ENCODE data around the gene ST3GAL3. TPM values are rescaled to one million over a fixed set of nuclear protein-coding genes. Genes with fewer than 3 reads are reported as not detected.

Gene ST3GAL3
- total RNA-seq, 1 experiment from 2014 or later: 14.7 TPM

DNA sequence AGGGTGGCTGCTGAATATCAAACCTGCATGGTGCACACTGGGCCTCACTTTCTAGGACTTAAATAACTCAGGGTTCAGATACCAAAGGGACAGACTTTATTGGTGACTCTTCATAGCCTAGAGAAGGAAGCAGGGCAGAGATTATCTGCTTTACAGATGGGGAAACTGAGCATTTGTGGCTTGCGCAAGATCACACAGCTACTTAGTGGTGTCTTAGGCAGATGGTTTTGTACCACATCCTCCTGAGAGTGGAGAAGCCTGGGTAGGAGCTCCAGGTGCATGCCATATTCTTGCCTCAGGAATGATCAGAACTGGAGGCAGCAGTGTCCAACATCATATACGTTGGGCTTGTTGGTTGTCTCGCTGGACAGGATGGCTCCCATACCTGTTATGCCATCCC, 255.7 kb downstream of the ST3GAL3 start:
- DNase-seq (ENCODE audit: low read depth): no peak

DNA sequence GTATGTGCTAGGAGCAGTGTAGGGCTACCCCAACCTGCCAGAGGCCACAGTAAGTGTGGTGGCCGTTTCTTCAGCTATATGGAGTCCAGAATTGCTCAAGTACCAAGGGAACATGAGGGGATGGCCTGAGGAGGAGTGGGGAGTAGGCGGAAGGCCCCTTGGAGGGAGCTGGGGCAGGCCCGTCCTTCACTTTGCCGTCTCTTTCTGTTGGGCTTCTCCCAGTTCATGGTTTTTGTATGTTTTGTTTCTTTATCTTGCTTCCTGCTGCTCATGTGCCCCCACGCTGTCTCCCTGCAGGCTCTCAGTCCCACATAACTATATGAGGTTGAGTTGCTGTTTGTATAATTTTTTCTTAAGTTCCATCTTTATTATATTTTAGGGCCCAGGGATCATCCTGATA, 256.6 kb downstream of the ST3GAL3 start:
- no peak for DNase-seq (ENCODE audit: low read depth)

DNA sequence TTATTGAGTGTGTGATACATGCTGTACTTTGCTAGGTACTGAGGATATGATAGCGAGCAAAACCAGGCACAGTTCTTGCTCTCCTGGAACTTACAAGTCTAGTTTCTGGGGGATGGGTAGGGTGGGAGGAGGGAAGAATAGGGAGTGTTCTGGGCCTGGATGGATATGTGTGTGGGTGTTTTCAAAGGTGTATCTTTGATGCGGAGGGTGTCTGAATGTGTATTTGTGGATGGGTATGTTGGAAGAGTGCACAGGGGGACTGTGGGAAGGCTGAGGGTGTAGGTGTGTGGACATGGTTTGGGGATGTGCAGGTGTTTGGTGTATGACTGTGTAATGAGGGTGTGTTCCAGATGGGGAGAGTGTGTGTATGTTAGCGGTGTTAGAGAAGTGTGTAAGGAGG, 258.0 kb downstream of the ST3GAL3 start:
- DNase-seq (ENCODE audit: low read depth): no peak

DNA sequence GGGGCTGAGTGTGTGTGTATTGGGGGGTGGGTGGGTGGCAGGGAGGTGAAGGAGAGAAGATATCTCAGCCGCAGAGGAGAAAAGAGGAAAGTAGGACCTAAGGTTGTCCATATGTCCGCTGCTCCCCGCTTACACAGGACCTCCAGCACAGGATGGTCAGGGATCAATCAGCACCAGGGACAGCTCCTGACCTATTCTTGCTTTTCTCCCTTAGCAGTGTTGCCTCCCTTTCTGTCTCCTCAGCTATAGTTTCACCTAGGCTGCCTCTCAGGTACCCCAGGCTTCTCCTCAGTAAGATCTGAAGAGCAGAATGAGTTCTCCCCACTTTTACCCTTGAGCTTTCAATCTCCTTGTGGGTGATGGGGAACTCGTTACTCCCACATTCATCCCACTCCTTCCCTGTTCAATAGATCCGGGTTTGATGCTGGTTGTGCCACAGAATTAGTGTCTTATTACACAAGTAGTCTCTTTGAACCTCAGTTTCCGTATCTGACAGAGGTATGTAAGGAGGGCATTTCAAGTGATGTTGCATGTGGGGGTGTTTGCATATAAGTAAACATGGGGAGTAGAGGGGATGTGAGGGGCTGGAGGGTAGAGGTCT, 261.1 kb downstream of the ST3GAL3 start:
- peak; percentile 50 for DNase-seq (ENCODE audit: low read depth)

DNA sequence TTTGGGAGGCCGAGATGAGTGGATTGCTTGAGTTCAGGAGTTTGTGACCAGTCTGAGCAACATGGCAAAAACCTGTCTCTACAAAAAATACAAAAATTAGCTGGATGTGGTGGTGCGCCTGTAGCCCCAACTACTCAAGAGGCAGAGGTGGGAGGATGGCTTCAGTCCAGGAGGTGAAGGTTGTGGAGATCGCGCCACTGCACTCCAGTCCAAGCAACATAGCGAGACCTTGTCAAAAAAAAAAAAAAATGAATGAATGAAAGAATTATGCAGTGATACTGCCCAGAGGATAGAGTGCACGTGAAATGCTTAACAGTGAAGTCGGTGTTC, 262.0 kb downstream of the ST3GAL3 start:
- DNase-seq (ENCODE audit: low read depth): no peak

DNA sequence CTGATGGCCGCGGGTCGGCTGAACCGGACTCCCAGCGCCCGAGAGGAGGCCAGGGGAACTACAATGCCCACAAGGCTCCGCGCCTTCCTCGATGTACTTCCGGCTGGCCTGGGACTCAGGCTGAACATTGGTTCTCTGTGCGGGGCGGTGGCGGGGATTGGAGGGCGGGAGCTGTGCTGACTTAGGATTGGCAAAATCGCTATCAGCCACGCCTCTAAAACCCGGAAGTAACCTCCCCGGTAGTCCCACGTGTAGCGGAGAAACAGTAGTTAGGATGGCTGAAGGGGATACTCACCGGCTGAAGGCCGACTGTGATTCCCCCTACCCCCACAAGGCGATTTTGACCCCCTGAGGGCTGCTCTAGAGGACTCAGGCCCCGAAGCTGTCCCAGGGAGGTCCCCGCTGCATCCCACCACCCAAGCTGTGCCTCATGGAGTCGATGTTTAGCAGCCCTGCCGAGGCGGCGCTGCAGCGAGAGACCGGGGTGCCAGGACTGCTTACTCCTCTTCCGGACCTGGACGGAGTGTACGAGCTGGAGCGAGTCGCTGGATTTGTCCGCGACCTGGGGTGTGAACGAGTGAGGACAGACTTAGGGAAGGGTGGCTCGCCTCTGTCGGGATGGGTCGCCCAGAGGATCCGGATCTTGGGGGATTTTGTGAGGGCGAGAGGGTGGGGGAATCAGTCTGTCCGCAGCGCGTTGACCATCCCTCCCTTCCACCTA, 262.6 kb downstream of the ST3GAL3 start, which contains the start of gene DPH2:
DPH2 (plus strand) TSS at position 265 of the 721 bp plus-strand sequence; CDS start at position 431, 166 bp downstream.
- DNase-seq (ENCODE audit: low read depth): peak; percentile 97

DNA sequence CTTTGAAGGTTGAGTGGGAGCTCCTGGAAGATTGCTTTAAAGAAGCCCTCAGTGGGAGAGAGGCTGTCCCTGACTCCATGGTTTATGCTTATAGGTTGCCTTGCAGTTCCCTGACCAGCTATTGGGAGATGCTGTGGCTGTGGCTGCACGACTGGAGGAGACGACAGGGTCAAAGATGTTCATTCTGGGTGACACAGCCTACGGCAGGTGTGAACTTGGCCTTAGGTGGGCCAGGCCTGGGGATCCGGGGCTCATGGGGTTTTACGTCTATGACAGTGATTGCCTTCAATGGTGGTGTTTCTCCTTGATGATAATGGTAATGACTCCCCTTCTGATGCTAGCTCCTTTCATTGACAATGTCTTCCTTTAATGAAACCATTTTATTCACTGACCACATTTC, 263.2 kb downstream of the ST3GAL3 start:
- DNase-seq (ENCODE audit: low read depth): no peak

DNA sequence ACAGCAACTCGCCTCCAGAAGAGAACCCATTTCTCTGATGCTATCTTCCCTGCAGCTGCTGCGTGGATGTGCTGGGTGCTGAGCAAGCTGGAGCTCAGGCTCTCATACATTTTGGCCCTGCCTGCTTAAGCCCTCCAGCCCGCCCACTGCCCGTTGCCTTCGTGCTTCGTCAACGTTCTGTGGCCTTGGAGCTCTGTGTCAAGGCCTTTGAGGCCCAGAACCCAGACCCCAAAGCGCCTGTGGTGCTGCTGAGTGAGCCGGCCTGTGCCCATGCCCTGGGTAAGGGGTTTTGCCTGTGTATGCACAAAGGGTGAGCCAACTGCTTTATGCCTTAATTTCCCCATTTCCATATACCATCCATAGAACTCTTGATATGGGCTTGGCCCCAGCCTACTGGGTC, 263.6 kb downstream of the ST3GAL3 start:
- no peak for DNase-seq (ENCODE audit: low read depth)

DNA sequence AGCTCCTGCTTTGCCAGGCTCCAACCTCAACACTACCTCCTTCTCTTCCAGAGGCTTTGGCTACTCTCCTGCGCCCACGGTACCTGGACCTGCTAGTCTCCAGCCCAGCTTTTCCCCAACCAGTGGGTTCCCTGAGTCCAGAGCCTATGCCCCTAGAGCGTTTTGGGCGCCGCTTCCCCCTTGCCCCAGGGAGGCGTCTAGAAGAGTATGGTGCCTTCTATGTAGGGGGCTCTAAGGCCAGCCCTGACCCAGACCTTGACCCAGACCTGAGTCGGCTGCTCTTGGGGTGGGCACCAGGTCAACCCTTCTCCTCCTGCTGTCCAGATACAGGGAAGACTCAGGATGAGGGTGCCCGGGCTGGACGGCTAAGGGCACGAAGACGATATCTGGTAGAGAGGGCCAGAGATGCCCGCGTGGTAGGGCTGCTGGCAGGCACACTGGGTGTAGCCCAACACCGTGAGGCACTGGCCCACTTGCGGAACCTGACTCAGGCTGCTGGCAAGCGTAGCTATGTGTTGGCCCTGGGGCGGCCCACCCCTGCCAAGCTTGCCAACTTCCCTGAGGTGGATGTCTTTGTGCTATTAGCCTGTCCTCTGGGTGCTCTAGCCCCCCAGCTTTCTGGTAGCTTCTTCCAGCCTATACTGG, 264.1 kb downstream of the ST3GAL3 start:
- no peak for DNase-seq (ENCODE audit: low read depth)

DNA sequence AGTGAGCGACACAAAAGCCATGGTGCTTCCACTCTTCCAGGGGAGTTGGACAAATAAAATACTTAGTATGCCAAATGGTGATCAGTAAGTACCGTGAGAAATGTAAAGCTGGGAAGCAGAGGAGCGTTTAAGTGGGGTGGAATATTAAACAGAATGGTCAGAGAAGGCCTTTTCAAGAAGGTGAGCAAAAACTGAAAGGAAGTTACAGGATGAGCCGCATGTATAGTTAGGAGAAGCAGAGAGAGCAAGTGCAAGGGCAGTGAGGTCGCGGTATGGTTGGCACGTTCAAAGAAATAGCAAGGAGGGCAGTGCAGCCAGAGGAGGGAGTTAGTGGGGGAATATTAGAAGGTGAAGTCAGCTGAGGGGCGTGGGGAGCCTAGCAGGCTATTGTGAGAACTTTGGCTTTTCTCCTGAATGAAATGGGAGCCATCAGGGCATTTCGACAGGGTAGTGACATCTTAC, 266.7 kb downstream of the ST3GAL3 start:
- no peak for DNase-seq (ENCODE audit: low read depth)

DNA sequence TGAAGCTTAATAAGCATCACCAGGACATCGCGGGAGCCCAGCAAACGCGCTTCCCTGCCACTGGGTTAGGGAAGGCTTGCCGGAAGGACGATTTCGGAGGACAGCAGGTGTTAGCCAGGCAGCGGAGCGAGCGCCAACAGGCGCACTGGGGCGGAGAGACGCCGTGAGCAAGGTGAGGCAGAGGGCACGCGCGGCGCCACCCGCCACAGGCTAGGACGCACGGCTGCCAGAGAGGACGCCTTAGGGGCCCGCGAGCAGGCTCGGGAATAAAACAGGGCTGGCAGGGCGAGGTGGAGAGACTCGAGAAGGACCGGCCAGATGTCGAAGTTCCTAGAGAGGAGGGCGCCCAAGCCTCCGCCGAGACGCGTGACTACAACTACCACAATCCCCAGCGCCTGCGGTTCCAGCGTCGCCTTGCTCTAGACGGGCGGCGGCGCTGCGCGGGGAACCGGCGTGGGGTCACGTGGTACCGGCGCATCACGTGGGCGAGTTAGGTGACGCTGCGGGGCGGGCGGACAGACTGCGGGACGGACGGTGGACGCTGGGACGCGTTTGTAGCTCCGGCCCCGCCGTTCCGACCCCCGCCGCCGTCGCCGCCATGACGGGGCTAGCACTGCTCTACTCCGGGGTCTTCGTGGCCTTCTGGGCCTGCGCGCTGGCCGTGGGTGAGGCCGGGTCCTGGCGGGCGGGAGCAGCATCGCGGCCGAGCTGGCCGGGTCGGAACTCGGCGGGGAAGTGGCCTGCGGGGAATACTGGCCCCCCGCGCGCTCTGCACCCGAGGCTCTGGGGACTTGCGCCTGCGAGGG, 267.3 kb downstream of the ST3GAL3 start, which contains the start of gene ATP6V0B:
ATP6V0B (plus strand) TSS at position 518 of the 806 bp plus-strand sequence; CDS start at position 599, 81 bp downstream.
- peak; percentile 92 for DNase-seq (ENCODE audit: low read depth)

DNA sequence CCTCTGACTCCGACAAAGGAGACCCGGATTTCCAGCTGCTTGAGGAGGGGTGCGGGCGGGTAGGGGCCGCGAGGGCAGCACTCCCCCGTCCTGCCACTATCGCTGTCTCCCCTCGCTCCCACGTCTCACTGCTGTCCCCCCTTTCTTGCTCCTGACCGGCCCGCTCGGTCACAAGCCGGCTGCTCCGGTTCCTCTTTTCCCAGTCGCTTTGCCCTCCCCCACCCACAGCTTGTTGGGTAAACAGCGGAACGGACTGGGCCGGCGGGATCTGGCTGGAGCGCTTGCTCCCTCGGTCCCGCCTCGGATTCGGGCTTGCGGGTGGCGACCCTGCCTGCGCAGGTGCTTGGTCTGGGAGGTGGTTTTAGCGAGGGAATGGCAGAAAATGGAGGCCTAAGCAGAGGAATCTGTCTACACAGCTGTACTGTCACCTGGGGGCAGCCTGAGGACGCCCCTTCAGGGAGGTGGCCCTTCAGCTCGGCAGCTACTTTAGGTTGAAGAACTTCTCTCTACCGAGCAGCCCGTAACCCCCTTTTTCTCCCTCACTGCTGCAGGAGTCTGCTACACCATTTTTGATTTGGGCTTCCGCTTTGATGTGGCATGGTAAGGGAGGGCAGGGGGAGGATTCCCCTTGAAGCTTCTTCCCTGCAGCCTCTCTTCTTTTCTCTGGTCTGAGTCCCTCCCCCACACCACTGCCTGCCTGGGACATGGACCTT, 268.1 kb downstream of the ST3GAL3 start:
- DNase-seq (ENCODE audit: low read depth): no peak

DNA sequence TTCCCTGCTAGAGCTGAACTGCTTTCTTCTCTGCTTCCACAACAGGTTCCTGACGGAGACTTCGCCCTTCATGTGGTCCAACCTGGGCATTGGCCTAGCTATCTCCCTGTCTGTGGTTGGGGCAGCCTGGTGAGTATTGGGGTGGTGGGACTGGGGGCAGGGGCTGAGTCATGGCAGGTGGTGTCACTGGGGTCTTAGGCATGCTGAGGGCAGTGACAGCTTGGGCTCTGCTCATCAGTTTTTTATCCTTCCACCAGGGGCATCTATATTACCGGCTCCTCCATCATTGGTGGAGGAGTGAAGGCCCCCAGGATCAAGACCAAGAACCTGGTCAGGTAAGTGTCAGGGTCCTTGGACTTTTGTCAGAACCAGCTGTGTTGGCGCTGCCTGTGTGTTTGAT, 268.7 kb downstream of the ST3GAL3 start:
- no peak for DNase-seq (ENCODE audit: low read depth)

DNA sequence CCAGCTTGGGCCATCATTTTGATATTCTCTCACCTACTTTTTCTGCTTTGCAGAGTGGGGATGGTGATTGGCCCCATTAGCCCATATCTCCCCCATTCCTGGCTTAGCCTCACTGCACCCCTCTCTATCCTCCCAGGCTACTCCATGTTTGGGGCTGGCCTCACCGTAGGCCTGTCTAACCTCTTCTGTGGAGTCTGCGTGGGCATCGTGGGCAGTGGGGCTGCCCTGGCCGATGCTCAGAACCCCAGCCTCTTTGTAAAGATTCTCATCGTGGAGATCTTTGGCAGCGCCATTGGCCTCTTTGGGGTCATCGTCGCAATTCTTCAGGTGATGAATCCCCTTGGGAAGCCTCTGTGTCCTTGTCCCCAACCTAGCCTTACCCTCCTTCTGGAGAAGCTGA, 269.6 kb downstream of the ST3GAL3 start:
- DNase-seq (ENCODE audit: low read depth): no peak

DNA sequence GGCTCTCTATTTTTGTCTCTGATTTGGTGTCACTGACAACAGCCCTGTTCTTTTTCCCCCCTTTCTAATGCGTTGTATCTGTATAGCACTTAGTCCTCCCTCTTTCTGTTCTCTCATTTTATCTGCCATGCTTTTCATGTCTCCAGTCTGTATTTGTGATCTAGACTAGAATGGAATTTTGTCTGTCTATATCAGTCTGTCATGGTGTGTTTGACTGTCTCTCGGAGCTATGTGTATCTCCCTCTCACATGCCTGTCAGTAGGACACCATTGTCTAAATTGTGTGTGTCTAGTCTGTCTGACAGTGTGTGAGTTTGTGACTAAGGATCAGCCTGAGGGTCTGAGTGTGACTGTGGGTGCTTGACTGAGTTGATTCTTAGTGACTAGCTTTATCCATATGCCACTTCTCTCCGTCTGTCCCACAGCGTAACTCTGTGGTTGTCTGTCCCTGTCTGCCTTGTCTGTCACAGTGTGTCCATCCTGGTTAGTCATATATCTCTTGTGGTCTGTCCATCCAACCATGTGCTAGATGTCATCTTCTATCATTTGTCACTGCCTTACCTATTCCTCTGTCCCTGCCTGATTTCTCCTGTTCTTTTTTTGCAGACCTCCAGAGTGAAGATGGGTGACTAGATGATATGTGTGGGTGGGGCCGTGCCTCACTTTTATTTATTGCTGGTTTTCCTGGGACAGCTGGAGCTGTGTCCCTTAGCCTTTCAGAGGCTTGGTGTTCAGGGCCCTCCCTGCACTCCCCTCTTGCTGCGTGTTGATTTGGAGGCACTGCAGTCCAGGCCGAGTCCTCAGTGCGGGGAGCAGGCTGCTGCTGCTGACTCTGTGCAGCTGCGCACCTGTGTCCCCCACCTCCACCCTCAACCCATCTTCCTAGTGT, 270.3 kb downstream of the ST3GAL3 start:
- no peak for DNase-seq (ENCODE audit: low read depth)

DNA sequence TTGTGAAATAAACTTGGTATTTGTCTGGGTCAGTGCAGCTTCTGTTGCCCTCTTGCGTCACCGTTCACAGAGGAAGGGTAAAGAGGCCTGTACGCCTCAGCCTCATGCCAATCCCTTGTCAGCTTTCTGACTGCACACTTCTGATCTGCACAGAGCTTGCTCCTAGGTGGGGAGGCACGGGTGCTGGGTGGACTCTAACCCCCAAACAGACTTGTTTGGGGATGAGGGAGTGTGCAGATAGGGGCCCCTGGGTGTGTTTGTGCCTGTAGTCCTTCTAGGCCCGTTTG, 270.9 kb downstream of the ST3GAL3 start:
- no peak for DNase-seq (ENCODE audit: low read depth)

DNA sequence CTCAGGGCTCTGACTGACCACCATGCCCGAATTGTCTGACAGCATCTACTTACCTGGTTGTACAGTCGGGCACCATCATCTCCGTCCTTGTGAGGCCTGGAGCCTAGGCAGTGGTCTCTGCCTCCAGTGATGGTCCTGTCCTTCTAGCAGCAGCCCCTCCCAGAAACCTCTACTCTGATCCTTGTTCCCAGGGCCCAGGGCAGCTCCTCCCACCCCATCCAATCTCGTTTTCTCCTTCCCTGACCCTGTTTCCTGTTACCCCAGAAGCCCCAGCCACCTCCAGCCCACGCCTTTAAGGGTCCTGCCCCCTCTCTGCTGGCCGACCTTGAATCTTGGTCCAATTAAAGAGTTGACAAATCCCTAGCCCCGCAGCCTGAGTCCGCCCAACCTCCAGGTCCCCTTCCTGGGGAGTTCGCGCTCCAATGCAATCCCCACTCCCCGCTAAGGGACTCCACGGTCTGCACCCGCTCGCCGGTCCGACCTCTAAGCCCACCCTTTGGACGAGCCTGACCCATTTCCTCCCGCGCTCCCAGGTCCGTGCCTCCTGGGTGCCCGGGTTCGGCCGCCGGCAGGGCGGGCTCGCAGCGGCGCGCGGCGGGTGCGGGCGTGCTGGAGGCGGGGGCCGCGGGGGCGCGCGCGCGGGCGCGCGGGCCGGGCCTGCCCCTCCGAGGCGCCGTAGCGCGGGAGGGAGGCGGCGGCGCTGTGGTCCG, 271.4 kb downstream of the ST3GAL3 start, which contains the start of gene B4GALT2:
B4GALT2 (plus strand) TSS at position 660 of the 710 bp plus-strand sequence. CDS start 1,951 bp downstream, outside the sequence.
- peak; percentile 51 for DNase-seq (ENCODE audit: low read depth)

DNA sequence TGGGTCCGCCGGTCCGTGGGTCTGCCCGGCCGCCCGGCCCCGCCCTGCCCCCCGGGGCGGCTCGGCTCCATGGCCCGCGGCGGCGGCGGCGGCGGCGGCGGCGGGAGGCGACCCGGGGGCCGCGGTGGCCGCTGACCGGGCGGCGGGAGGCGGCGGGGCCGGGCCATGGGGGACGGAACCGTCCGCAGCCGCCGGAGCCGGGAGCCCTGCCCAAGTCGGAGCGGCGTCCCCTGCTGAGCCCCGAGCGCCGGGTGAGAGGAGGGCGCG, 271.9 kb downstream of the ST3GAL3 start:
- no peak for DNase-seq (ENCODE audit: low read depth)

DNA sequence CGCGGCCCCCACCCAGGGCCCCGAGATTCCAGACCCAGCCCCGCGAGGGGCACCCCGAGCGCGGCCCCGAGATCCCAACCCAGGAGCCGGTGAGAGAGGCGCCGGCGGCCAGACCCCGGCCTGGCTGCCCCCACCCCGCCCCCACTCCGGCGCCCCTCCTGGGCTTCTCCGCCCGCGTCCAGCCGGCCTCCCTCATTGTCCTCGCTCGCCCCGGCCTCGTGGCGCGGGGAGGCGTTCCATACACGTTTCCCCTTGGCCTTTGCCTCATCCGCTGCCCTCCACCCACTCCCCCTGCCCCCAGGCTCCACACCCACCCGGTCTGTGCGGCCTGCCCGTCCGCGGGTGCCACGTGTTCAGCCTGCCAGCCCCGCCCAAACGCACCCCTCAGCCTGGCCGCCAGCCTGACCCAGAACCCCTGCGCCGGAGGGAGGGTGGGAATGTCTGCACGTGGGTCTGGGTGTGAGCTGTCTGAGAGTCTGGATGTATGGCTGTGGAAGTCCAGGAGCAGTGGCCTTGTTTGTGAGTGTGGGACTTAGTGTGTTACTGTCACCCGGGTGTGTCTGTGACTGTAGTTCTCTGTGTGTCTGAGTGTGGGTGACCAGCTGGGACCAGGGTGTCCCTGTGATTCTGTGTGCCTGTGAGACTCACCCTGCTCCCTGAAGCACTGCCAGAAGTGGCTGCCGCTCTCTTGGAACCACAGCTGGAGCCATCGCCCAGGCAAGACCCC, 272.4 kb downstream of the ST3GAL3 start:
- DNase-seq (ENCODE audit: low read depth): peak; percentile 63

All from RPMI7951 (cell line).